ENCODE results near the gene EPB41L4B.

DNA sequence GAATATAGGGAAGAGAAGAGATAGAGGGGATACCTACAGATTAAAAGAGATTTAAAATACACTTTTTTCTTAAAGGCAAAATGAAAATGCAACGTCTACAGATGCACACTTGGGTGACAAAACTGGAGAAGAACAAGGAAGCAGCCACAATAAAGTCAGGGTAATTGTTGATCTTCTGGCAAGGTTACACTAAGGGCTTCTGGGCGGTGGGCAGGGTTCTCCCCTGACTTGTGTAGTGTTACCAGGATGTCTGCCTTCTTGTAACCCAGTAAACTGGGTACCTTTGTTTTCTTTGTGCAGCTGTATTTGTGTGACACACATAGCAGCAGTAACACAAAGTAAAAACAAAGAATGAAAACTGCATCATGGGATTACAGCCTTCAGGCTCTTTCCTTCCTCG, 37.8 kb downstream of the EPB41L4B start:
- TF ChIP-seq, protein P1, sequence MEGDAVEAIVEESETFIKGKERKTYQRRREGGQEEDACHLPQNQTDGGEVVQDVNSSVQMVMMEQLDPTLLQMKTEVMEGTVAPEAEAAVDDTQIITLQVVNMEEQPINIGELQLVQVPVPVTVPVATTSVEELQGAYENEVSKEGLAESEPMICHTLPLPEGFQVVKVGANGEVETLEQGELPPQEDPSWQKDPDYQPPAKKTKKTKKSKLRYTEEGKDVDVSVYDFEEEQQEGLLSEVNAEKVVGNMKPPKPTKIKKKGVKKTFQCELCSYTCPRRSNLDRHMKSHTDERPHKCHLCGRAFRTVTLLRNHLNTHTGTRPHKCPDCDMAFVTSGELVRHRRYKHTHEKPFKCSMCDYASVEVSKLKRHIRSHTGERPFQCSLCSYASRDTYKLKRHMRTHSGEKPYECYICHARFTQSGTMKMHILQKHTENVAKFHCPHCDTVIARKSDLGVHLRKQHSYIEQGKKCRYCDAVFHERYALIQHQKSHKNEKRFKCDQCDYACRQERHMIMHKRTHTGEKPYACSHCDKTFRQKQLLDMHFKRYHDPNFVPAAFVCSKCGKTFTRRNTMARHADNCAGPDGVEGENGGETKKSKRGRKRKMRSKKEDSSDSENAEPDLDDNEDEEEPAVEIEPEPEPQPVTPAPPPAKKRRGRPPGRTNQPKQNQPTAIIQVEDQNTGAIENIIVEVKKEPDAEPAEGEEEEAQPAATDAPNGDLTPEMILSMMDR (conservative IDR thresholded peaks at IDR 0.05 in 1 of 2, IDR thresholded peaks at IDR 0.05 in 1 of 2; ENCODE audit: low read depth in 1 of 2, low read length in 2 of 2) = no peak
- no peak for TF ChIP-seq EZH2 (IDR thresholded peaks at IDR 0.05; ENCODE audit: low read length, missing control alignments)
